Tibial artery (tissue), 4 donors: Measurements from ENCODE around the gene FCGBP.
"Not testable (repeated sequence)": the region's sequence is repeated elsewhere in the genome, so short reads cannot be mapped to it uniquely, and the experiment has no call there.

ENCODE experiments used
- DNase-seq, 2 donors: peaks; one replicate each; pipeline ENCODE4 v3.0.0-alpha.2; 2019
- H3K27ac ChIP-seq, 2 donors: fragments of 200-600 bp; sonication (generic) in 1 of 2; 1 replicate in 1 of 2; 2 replicates in 1 of 2; pipeline ENCODE4 v1.5.1; 2018 to 2019; ENCODE audit warnings: mild to moderate bottlenecking in 1 of 2
- H3K27me3 ChIP-seq, 2 donors: fragments of 200-600 bp; sonication (generic) in 1 of 2; one replicate each; pipeline versions ENCODE4 v1.5.1 to v1.6.0; 2016 to 2019
- H3K36me3 ChIP-seq, 3 donors: fragments of 200-600 bp; sonication (generic) in 2 of 3; one replicate each; pipeline ENCODE4 v1.5.1; 2016 to 2019; ENCODE audit warnings: mild to moderate bottlenecking in 2 of 3
- H3K4me1 ChIP-seq, 4 donors: fragments of 200-600 bp; sonication (generic) in 2 of 4; 1 replicate in 3 of 4; 2 replicates in 1 of 4; pipeline ENCODE4 v1.5.1; 2016 to 2019
- H3K4me3 ChIP-seq, 2 donors: fragments of 200-600 bp; sonication (generic) in 1 of 2; 1 replicate in 1 of 2; 2 replicates in 1 of 2; pipeline ENCODE4 v1.5.1; 2018 to 2019; ENCODE audit warnings: mild to moderate bottlenecking in 2 of 2
- H3K9me3 ChIP-seq, 3 donors: fragments of 200-600 bp; sonication (generic) in 1 of 3; one replicate each; pipeline ENCODE4 v1.5.1; 2016 to 2019
- CTCF ChIP-seq, 2 experiments: fragments of 200-600 bp in 1 of 2; fragments of 450-650 bp in 1 of 2; IDR thresholded peaks; one replicate each; pipeline ENCODE4 v1.5.1; 2017 to 2019; ENCODE audit warnings: antibody characterized with exemption in 2 of 2, mild to moderate bottlenecking in 1 of 2, moderate library complexity in 1 of 2
- intact Hi-C: fragments of 100-400 bp; cut with DNase I; formaldehyde crosslinking; loops from one replicate; pipeline ENCODE4 v1.15.0; 2023; ENCODE audit warnings: low total_unique reads

Gene FCGBP

GRCh38 chr19:39893366-39894235, 40.8 kb downstream of the FCGBP start:
- H3K27ac ChIP-seq, H3K4me3 ChIP-seq, H3K4me1 ChIP-seq, H3K9me3 ChIP-seq, intact Hi-C loops, H3K36me3 ChIP-seq, DNase-seq: not testable (repeated sequence)
- peaks cover 0 to 27% of the 10 kb centered on the region in 2 donors for H3K27me3 ChIP-seq

GRCh38 chr19:39892506-39892902, 41.9 kb downstream of the FCGBP start:
- DNase-seq, H3K9me3 ChIP-seq, H3K4me1 ChIP-seq, H3K4me3 ChIP-seq, H3K36me3 ChIP-seq, H3K27ac ChIP-seq, intact Hi-C loops: not testable (repeated sequence)
- peaks cover 0 to 27% of the 10 kb centered on the region in 2 donors for H3K27me3 ChIP-seq

- H3K36me3 ChIP-seq, H3K4me1 ChIP-seq, H3K27ac ChIP-seq, intact Hi-C loops, H3K9me3 ChIP-seq, H3K4me3 ChIP-seq: not testable (repeated sequence)
- peak in 1 of 2 donors; percentile 65 for DNase-seq
- peaks cover 0 to 27% of the 10 kb centered on the region in 2 donors for H3K27me3 ChIP-seq
Observed at GRCh38 chr19:39891660-39892505, 42.6 kb downstream of the FCGBP start.

GRCh38 chr19:39890755-39891551, 43.5 kb downstream of the FCGBP start:
- peaks cover 0 to 27% of the 10 kb centered on the region in 2 donors for H3K27me3 ChIP-seq
- H3K27ac ChIP-seq, result no peak overlapping the region
- TF ChIP-seq CTCF (IDR thresholded peaks at IDR 0.05), result no peak
- no peak overlapping the region for H3K4me3 ChIP-seq
- intact Hi-C loops, result no loop called here
- no peaks in the 10 kb centered on the region for H3K9me3 ChIP-seq
- no peaks in the 10 kb centered on the region for H3K36me3 ChIP-seq
- DNase-seq, result peak in 1 of 2 donors; percentile 60
- H3K4me1 ChIP-seq, result peaks cover 0 to 6% (median 2%) of the 10 kb centered on the region in 4 donors

- H3K4me1 ChIP-seq, H3K36me3 ChIP-seq, H3K9me3 ChIP-seq, H3K27ac ChIP-seq, intact Hi-C loops, H3K4me3 ChIP-seq: not testable (repeated sequence)
- DNase-seq, result peak in 1 of 2 donors; percentile 64
- H3K27me3 ChIP-seq, result peaks cover 0 to 27% of the 10 kb centered on the region in 2 donors
Observed at GRCh38 chr19:39889872-39890754, 44.3 kb downstream of the FCGBP start.

- DNase-seq, H3K9me3 ChIP-seq, H3K27ac ChIP-seq, H3K4me1 ChIP-seq, intact Hi-C loops, H3K36me3 ChIP-seq, H3K4me3 ChIP-seq: not testable (repeated sequence)
- H3K27me3 ChIP-seq, result peaks cover 0 to 18% of the 10 kb centered on the region in 2 donors
Observed at GRCh38 chr19:39887456-39887951, 46.9 kb downstream of the FCGBP start.

GRCh38 chr19:39885821-39886554, 48.4 kb downstream of the FCGBP start:
- intact Hi-C loops, H3K4me1 ChIP-seq, H3K36me3 ChIP-seq, H3K27me3 ChIP-seq, H3K4me3 ChIP-seq, H3K9me3 ChIP-seq, H3K27ac ChIP-seq: not testable (repeated sequence)
- peak in 1 of 2 donors; percentile 55 for DNase-seq

- H3K36me3 ChIP-seq, H3K9me3 ChIP-seq, H3K4me3 ChIP-seq, H3K4me1 ChIP-seq, intact Hi-C loops, H3K27me3 ChIP-seq, H3K27ac ChIP-seq: not testable (repeated sequence)
- peak in 1 of 2 donors; percentile 34 for DNase-seq
Observed at GRCh38 chr19:39884721-39885120, 49.7 kb downstream of the FCGBP start.
